HepG2 (cell line): ENCODE results near the gene RWDD2A. TPM values are rescaled to one million over a fixed set of nuclear protein-coding genes. Genes with fewer than 3 reads are reported as not detected.

ENCODE experiments used
- CBX1 ChIP-seq: IDR thresholded peaks from one replicate; pipeline ENCODE4 v1.6.1; 2016; ENCODE audit warnings: antibody characterized with exemption, low read depth
- CCAR2 ChIP-seq: fragments of 200-400 bp; formaldehyde crosslinking; optimal IDR thresholded peaks from 2 replicates; pipeline ENCODE3; 2018; ENCODE audit warnings: low read depth, mild to moderate bottlenecking, low read length, moderate library complexity
- IRX3 ChIP-seq: sonication (generic); formaldehyde crosslinking; IDR thresholded peaks from 2 replicates; pipeline ENCODE4 v1.8.1; 2023; ENCODE audit warnings: mild to moderate bottlenecking, low read depth, missing genetic modification reagents, borderline replicate concordance
- NCOA5 ChIP-seq: sonication (generic); formaldehyde crosslinking; IDR thresholded peaks from 2 replicates; pipeline ENCODE4 v1.4.0; 2020; ENCODE audit warnings: missing genetic modification reagents
- NFKB2 ChIP-seq: sonication (generic); formaldehyde crosslinking; IDR thresholded peaks from 2 replicates; pipeline ENCODE4 v1.4.0; 2020; ENCODE audit warnings: missing genetic modification reagents, borderline replicate concordance
- NR2F2 ChIP-seq: IDR thresholded peaks from 2 replicates; pipeline ENCODE4 v1.6.1; 2012; ENCODE audit warnings: low read depth, inconsistent platforms, borderline replicate concordance
- PPARG ChIP-seq: conservative IDR thresholded peaks from 2 replicates; pipeline ENCODE4 v1.6.1; 2016; ENCODE audit warnings: missing biosample characterization, missing genetic modification reagents
- ZNF180 ChIP-seq: sonication (generic); formaldehyde crosslinking; IDR thresholded peaks from 2 replicates; pipeline ENCODE4 v1.4.0; 2020; ENCODE audit warnings: low read depth, missing genetic modification reagents, borderline replicate concordance
- polyA plus RNA-seq, 8 experiments: library from polyadenylated mRNA; depleted of rRNA in 3 of 8; stranded (reverse) in 7 of 8; unstranded in 1 of 8; fragments of >200 nt; fragmentation: Illumina TruSeq in 4 of 8; extraction: Trizol in 4 of 8; gene quantifications; 2 replicates each; pipeline versions ENCODE4 v1.2.1 to v1.2.3, GENCODE V29; 2011 to 2016; ENCODE audit warnings: low read depth in 4 of 8, missing spikeins in 1 of 8, mixed read lengths in 1 of 8; ENCODE audit not compliant: insufficient read depth in 1 of 8
- total RNA-seq, 5 experiments: library from RNA; depleted of rRNA; stranded (reverse); fragments of >200 nt; fragmentation: Illumina TruSeq; extraction: Trizol; gene quantifications; 2 replicates each; pipeline ENCODE4 v1.2.3, GENCODE V29; 2016; ENCODE audit warnings: low read depth in 1 of 5
- TF ChIP-seq, protein P1 (sequence below): sonication (generic); formaldehyde crosslinking; IDR thresholded peaks from one replicate; pipeline ENCODE4 v1.5.1; 2020; ENCODE audit warnings: mild to moderate bottlenecking, missing genetic modification reagents; ENCODE audit errors: not compliant biosample characterization
- TF ChIP-seq, protein P2 (sequence below): sonication (generic); formaldehyde crosslinking; IDR thresholded peaks from 2 replicates; pipeline ENCODE4 v1.4.0; 2020; ENCODE audit warnings: missing genetic modification reagents
- TF ChIP-seq, protein P3 (sequence below): sonication (generic); formaldehyde crosslinking; IDR thresholded peaks from 2 replicates; pipeline ENCODE4 v1.4.0; 2020; ENCODE audit warnings: mild to moderate bottlenecking, low read depth, missing genetic modification reagents
- TF ChIP-seq, protein P4 (sequence below): sonication (generic); formaldehyde crosslinking; IDR thresholded peaks from 2 replicates; pipeline ENCODE4 v1.4.0; 2020; ENCODE audit warnings: missing genetic modification reagents, borderline replicate concordance

RWDD2A gene
- total and polyA plus RNA-seq, 2 of the 13 experiments (the other 11 are each of a cell fraction or from before 2014, with no cell fraction given): 5.3 to 8.1 TPM

DNA sequence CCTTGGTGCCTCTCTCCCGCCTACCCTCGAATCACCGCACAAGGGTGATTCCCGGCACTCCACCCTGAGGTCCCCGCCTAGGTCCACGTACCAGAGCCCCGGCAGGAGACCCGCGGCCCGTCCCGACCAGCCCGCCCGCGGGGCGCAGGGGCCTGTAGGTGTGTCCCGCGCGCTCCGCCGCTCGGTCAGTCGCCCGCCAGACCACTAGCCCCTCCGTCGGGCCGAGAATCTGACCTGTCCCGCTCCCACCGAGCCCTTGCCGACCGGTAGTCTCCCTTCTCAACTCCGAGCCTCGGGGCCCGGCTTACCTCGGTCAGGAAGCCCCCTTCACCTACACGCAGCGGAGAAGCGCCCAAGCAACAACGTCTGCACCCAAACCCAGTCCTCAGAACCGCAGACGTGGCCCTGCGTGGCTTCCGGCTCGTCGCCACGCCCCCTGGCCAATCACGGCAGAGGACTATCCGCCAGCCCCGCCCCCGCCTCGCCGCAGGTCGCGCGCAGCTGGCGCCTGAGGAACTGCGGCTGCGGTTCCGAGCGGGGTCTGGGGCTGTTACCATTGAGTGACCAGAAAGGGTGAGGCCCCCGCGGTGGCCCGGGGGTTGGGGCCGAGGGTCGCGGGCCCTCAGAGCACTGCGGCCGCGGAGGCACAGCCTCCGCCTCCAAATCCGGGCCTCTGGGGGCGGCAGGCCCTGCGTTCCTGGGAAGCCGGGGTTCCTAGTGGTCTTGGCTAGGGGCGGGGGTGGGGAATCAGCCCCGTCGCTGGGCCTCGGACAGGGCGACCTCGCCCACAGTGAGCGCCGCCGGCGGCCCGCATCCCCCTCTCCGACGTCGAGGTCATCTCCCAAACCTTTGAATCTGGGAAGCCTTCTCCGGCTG, at the start of gene RWDD2A, which contains the start of gene PGM3 (continued):
- TF ChIP-seq, protein P1, sequence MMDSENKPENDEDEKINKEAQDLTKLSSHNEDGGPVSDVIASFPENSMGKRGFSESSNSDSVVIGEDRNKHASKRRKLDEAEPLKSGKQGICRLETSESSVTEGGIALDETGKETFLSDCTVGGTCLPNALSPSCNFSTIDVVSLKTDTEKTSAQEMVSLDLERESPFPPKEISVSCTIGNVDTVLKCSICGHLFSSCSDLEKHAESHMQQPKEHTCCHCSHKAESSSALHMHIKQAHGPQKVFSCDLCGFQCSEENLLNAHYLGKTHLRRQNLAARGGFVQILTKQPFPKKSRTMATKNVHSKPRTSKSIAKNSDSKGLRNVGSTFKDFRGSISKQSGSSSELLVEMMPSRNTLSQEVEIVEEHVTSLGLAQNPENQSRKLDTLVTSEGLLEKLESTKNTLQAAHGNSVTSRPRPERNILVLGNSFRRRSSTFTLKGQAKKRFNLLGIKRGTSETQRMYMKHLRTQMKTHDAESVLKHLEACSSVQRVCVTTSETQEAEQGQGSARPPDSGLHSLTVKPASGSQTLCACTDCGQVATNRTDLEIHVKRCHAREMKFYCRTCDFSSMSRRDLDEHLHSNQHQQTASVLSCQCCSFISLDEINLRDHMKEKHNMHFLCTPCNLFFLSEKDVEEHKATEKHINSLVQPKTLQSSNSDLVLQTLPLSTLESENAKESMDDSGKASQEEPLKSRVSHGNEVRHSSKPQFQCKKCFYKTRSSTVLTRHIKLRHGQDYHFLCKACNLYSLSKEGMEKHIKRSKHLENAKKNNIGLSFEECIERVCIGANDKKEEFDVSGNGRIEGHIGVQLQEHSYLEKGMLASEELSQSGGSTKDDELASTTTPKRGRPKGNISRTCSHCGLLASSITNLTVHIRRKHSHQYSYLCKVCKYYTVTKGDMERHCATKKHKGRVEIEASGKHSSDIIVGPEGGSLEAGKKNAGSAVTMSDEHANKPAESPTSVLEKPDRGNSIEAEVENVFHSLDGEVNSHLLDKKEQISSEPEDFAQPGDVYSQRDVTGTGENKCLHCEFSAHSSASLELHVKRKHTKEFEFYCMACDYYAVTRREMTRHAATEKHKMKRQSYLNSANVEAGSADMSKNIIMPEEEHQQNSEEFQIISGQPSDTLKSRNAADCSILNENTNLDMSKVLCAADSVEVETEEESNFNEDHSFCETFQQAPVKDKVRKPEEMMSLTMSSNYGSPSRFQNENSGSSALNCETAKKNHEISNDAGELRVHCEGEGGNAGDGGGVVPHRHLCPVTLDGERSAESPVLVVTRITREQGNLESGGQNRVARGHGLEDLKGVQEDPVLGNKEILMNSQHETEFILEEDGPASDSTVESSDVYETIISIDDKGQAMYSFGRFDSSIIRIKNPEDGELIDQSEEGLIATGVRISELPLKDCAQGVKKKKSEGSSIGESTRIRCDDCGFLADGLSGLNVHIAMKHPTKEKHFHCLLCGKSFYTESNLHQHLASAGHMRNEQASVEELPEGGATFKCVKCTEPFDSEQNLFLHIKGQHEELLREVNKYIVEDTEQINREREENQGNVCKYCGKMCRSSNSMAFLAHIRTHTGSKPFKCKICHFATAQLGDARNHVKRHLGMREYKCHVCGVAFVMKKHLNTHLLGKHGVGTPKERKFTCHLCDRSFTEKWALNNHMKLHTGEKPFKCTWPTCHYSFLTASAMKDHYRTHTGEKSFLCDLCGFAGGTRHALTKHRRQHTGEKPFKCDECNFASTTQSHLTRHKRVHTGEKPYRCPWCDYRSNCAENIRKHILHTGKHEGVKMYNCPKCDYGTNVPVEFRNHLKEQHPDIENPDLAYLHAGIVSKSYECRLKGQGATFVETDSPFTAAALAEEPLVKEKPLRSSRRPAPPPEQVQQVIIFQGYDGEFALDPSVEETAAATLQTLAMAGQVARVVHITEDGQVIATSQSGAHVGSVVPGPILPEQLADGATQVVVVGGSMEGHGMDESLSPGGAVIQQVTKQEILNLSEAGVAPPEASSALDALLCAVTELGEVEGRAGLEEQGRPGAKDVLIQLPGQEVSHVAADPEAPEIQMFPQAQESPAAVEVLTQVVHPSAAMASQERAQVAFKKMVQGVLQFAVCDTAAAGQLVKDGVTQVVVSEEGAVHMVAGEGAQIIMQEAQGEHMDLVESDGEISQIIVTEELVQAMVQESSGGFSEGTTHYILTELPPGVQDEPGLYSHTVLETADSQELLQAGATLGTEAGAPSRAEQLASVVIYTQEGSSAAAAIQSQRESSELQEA (CRISPR knock-in tag): peak; percentile 59
- TF ChIP-seq NR2F2: no peak
- TF ChIP-seq CBX1: peak; percentile 80
- TF ChIP-seq CCAR2: no peak
- TF ChIP-seq IRX3: peak; percentile 1; the same call in 1 of the 2 replicates
- peak; percentile 58; the same call in 1 of the 2 replicates for TF ChIP-seq NFKB2 (CRISPR knock-in tag)
- no peak for TF ChIP-seq ZNF180 (CRISPR knock-in tag)
- TF ChIP-seq, protein P2, sequence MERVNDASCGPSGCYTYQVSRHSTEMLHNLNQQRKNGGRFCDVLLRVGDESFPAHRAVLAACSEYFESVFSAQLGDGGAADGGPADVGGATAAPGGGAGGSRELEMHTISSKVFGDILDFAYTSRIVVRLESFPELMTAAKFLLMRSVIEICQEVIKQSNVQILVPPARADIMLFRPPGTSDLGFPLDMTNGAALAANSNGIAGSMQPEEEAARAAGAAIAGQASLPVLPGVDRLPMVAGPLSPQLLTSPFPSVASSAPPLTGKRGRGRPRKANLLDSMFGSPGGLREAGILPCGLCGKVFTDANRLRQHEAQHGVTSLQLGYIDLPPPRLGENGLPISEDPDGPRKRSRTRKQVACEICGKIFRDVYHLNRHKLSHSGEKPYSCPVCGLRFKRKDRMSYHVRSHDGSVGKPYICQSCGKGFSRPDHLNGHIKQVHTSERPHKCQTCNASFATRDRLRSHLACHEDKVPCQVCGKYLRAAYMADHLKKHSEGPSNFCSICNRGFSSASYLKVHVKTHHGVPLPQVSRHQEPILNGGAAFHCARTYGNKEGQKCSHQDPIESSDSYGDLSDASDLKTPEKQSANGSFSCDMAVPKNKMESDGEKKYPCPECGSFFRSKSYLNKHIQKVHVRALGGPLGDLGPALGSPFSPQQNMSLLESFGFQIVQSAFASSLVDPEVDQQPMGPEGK (CRISPR knock-in tag): no peak; the same call in 1 of the 2 replicates
- TF ChIP-seq NCOA5 (CRISPR knock-in tag): no peak
- TF ChIP-seq, protein P3, sequence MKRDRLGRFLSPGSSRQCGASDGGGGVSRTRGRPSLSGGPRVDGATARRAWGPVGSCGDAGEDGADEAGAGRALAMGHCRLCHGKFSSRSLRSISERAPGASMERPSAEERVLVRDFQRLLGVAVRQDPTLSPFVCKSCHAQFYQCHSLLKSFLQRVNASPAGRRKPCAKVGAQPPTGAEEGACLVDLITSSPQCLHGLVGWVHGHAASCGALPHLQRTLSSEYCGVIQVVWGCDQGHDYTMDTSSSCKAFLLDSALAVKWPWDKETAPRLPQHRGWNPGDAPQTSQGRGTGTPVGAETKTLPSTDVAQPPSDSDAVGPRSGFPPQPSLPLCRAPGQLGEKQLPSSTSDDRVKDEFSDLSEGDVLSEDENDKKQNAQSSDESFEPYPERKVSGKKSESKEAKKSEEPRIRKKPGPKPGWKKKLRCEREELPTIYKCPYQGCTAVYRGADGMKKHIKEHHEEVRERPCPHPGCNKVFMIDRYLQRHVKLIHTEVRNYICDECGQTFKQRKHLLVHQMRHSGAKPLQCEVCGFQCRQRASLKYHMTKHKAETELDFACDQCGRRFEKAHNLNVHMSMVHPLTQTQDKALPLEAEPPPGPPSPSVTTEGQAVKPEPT: no peak
- TF ChIP-seq PPARG (CRISPR knock-in tag): peak; percentile 23; the same call in 1 of the 2 replicates
- TF ChIP-seq, protein P4, sequence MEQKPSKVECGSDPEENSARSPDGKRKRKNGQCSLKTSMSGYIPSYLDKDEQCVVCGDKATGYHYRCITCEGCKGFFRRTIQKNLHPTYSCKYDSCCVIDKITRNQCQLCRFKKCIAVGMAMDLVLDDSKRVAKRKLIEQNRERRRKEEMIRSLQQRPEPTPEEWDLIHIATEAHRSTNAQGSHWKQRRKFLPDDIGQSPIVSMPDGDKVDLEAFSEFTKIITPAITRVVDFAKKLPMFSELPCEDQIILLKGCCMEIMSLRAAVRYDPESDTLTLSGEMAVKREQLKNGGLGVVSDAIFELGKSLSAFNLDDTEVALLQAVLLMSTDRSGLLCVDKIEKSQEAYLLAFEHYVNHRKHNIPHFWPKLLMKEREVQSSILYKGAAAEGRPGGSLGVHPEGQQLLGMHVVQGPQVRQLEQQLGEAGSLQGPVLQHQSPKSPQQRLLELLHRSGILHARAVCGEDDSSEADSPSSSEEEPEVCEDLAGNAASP: no peak; the same call in 1 of the 2 replicates
